ENCODE data around the gene MBLAC1. TPM values are rescaled to one million over a fixed set of nuclear protein-coding genes. Genes with fewer than 3 reads are reported as not detected.

Gene MBLAC1
- total and polyA plus RNA-seq, 2 donors from 2014 or later, result 2.4 to 3.7 TPM

DNA sequence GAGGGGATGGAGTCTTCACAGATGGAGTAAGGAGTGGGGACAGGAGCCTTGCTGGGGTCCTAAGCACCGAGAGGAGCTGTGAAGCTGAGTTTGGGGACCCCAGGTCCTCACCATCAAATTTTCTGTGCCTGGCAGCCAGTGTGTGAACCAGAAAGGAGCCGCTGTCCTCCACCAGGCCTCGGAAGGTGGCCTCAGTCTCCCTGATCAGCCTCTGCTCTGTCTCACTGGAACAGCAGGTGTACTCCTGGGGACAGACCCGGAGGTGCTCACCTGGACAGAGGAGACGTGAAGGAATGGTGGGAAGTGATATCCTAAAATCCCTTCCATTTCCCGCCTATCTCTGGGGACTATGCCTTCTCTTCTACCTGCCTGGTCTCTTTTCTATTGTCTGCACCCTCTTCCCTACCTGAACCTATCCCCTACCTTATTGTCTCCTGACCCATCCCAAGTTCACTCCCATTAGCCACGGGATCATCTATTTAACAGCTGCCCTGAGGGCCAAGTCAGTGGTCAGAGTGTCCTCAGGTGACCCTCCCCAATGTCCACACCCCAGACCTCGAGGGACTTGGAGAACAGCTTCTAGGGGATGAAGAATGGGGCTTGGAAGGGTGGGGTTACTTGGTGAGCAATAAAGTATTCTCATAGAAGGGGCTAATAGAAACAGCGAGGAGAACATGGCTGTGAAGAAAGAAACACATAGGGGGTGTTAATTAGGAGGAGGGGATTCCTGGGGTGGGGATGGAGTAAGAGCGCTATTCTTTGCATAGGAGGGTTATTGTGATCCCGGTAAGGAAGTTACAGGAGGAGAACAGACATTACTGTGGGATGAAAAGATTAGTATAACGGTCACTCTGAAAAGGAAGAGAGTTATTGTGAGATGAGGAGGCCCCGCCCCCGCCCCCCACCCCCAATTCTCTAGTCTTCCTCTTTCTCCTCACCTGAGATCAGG, 49.6 kb downstream of the MBLAC1 start:
- Histone ChIP-seq H3K4me3 (ENCODE audit: low read length in 3 of 3) (peak overlapping the region in 2 of 3 donors; percentile 50 to 53), H3K9me3 (ENCODE audit: control insufficient read depth in 2 of 3, insufficient read depth in 1 of 3, low read length in 3 of 3) (no peaks in the 10 kb centered on the region), H3K36me3 (ENCODE audit: control insufficient read depth in 2 of 3, insufficient read depth in 3 of 3, low read length in 3 of 3) (no peaks in the 10 kb centered on the region), H3K27me3 (ENCODE audit: control insufficient read depth, insufficient read depth, low read length) (no peaks in the 10 kb centered on the region), H3K9ac (ENCODE audit: low read length in 3 of 3) (no peak overlapping the region), H3K27ac (ENCODE audit: low read depth in 2 of 2, low read length in 2 of 2) (no peak overlapping the region), H3K4me1 (ENCODE audit: control insufficient read depth in 2 of 3, insufficient read depth in 2 of 3, low read depth in 1 of 3, low read length in 3 of 3) (peaks cover 0 to 2% (median 0%) of the 10 kb centered on the region in 3 donors)
- intact Hi-C loops (cut with DNase I), result no loop called here
- TF ChIP-seq, protein P1, sequence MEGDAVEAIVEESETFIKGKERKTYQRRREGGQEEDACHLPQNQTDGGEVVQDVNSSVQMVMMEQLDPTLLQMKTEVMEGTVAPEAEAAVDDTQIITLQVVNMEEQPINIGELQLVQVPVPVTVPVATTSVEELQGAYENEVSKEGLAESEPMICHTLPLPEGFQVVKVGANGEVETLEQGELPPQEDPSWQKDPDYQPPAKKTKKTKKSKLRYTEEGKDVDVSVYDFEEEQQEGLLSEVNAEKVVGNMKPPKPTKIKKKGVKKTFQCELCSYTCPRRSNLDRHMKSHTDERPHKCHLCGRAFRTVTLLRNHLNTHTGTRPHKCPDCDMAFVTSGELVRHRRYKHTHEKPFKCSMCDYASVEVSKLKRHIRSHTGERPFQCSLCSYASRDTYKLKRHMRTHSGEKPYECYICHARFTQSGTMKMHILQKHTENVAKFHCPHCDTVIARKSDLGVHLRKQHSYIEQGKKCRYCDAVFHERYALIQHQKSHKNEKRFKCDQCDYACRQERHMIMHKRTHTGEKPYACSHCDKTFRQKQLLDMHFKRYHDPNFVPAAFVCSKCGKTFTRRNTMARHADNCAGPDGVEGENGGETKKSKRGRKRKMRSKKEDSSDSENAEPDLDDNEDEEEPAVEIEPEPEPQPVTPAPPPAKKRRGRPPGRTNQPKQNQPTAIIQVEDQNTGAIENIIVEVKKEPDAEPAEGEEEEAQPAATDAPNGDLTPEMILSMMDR (IDR thresholded peaks at IDR 0.05; ENCODE audit: borderline replicate concordance, extremely low read depth, insufficient read depth), result no peak
- FAIRE-seq (no peak), DNase-seq (peak in 1 of 5 donors; percentile 25)

DNA sequence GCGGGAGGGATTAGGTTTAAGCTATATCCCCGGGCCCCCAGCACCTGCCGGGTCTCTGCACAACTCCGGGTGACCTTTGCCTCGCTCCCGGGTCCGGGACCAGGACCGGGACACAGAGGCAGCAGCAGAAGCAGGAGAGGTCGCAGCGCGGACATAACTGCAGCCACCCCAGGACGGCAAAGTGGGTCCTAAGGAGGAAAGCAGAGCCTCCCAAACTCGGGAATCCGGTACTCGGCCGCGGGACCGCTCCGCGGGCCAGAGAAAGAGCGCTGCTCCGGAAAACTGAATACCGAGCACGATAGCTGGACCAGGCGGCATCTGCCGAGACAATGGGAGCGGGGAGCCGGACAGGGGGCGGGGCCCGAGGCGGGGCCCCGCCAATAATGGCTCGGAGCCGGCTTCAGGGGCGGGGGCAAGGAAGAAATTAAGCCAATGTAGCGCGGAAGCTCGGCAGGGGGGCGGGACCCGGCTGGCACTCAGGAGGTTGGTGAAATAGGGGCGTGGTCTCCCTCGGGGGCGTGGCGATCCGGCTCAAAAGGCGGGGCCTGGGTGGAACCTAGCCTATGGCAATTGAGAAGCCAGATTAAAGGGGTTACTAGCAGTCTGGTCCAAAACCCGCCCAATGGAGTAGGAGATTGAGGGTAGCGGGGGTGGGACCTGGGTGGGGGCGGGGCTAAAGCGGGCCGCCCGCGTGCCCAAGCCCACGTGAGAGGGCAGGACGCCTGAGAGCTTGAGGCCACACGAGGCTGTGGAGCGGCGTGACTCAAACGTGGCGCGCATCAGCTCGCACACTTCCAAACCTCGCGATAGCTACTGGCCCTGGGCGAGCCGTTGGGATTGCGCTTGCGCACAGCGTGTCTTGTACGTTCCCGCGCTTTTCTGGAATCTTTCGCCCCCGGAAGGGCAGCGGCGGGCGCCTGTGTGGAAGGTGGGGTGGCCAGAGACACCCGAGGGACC, 50.6 kb downstream of the MBLAC1 start, which contains the start of the genes GPC2 and STAG3:
Gene GPC2, minus strand, starts transcription at position 337 of the 957 bp plus-strand sequence. Its CDS starts 182 bp downstream, at position 155.
Gene STAG3, plus strand, starts transcription at position 874 of the 957 bp plus-strand sequence. CDS start 2,639 bp downstream, outside the sequence.
- peak within 1 kb of the TSS; percentile 49 to 66 (median 53) for H3K4me3 ChIP-seq (ENCODE audit: low read length in 3 of 3)
- no peak within 1 kb of the TSS for H3K27ac ChIP-seq (ENCODE audit: low read depth in 2 of 2, low read length in 2 of 2)
- H3K9ac ChIP-seq (ENCODE audit: low read length in 3 of 3), result peak within 1 kb of the TSS in 1 of 3 donors; percentile 48
- intact Hi-C loops (cut with DNase I), result no loop called here
- H3K4me1 ChIP-seq (ENCODE audit: control insufficient read depth in 2 of 3, insufficient read depth in 2 of 3, low read depth in 1 of 3, low read length in 3 of 3), result peaks cover 0 to 2% (median 0%) of the 10 kb centered on the region in 3 donors
- H3K36me3 ChIP-seq (ENCODE audit: control insufficient read depth in 2 of 3, insufficient read depth in 3 of 3, low read length in 3 of 3), result no peaks in the 10 kb centered on the region
- peak; percentile 97 to 99 (median 98) for DNase-seq
- no peak for FAIRE-seq
- H3K9me3 ChIP-seq (ENCODE audit: control insufficient read depth in 2 of 3, insufficient read depth in 1 of 3, low read length in 3 of 3), result no peaks in the 10 kb centered on the region
- H3K27me3 ChIP-seq (ENCODE audit: control insufficient read depth, insufficient read depth, low read length), result no peaks in the 10 kb centered on the region
- TF ChIP-seq, protein P1 (IDR thresholded peaks at IDR 0.05; ENCODE audit: borderline replicate concordance, extremely low read depth, insufficient read depth), result no peak

Small RNA genes within 50 kb of the gene (microRNA-seq; reads per million reads assigned to microRNA genes)
- 1,506 reads per million, percentile 82 among the genes with 10 or more reads in this experiment for gene MIR106B
- 439 reads per million, percentile 72 among the genes with 10 or more reads in this experiment for gene MIR25
- not detected for gene MIR4658
- 2,308 reads per million, percentile 85 among the genes with 10 or more reads in this experiment for gene MIR93

Other genes with a start within 250 kb of the MBLAC1 start
- not detected for gene OR2AE1, start 249.9 kb upstream of the MBLAC1 start, total RNA-seq
- gene OR2AE1, start 249.9 kb upstream of the MBLAC1 start, polyA plus RNA-seq (ENCODE audit: insufficient read depth, low read depth, low replicate concordance), result not detected
- gene TRIM4, start 207.4 kb upstream of the MBLAC1 start, total RNA-seq, result 30.9 TPM
- 15.4 TPM for gene TRIM4, start 207.4 kb upstream of the MBLAC1 start, polyA plus RNA-seq (ENCODE audit: insufficient read depth, low read depth, low replicate concordance)
- gene GJC3, start 197.3 kb upstream of the MBLAC1 start, total RNA-seq, result not detected
- 0.73 TPM for gene GJC3, start 197.3 kb upstream of the MBLAC1 start, polyA plus RNA-seq (ENCODE audit: insufficient read depth, low read depth, low replicate concordance)
- 10.0 TPM for gene AZGP1, start 150.9 kb upstream of the MBLAC1 start, total RNA-seq
- gene AZGP1, start 150.9 kb upstream of the MBLAC1 start, polyA plus RNA-seq (ENCODE audit: insufficient read depth, low read depth, low replicate concordance), result 198 TPM
- 76.6 TPM for gene ZKSCAN1, start 111.4 kb upstream of the MBLAC1 start, total RNA-seq
- 7.7 TPM for gene ZKSCAN1, start 111.4 kb upstream of the MBLAC1 start, polyA plus RNA-seq (ENCODE audit: insufficient read depth, low read depth, low replicate concordance)
- gene ZSCAN21, start 77.2 kb upstream of the MBLAC1 start, total RNA-seq, result 12.4 TPM
- 10.8 TPM for gene ZSCAN21, start 77.2 kb upstream of the MBLAC1 start, polyA plus RNA-seq (ENCODE audit: insufficient read depth, low read depth, low replicate concordance)
- gene ZNF3, start 45.2 kb upstream of the MBLAC1 start, total RNA-seq, result 30.8 TPM
- gene ZNF3, start 45.2 kb upstream of the MBLAC1 start, polyA plus RNA-seq (ENCODE audit: insufficient read depth, low read depth, low replicate concordance), result 15.8 TPM
- 89.1 TPM for gene COPS6, start 38.0 kb upstream of the MBLAC1 start, total RNA-seq
- gene COPS6, start 38.0 kb upstream of the MBLAC1 start, polyA plus RNA-seq (ENCODE audit: insufficient read depth, low read depth, low replicate concordance), result 166 TPM
- gene MCM7, start 25.6 kb upstream of the MBLAC1 start, total RNA-seq, result 47.2 TPM
- 21.0 TPM for gene MCM7, start 25.6 kb upstream of the MBLAC1 start, polyA plus RNA-seq (ENCODE audit: insufficient read depth, low read depth, low replicate concordance)
- gene AP4M1, start 25.3 kb upstream of the MBLAC1 start, total RNA-seq, result 22.8 TPM
- 16.4 TPM for gene AP4M1, start 25.3 kb upstream of the MBLAC1 start, polyA plus RNA-seq (ENCODE audit: insufficient read depth, low read depth, low replicate concordance)
- gene TAF6, start 7.6 kb upstream of the MBLAC1 start, total RNA-seq, result 62.7 TPM
- 41.3 TPM for gene TAF6, start 7.6 kb upstream of the MBLAC1 start, polyA plus RNA-seq (ENCODE audit: insufficient read depth, low read depth, low replicate concordance)
- 11.6 TPM for gene CNPY4, start 7.3 kb upstream of the MBLAC1 start, total RNA-seq
- 22.0 TPM for gene CNPY4, start 7.3 kb upstream of the MBLAC1 start, polyA plus RNA-seq (ENCODE audit: insufficient read depth, low read depth, low replicate concordance)
- 122 TPM for gene LAMTOR4, start 22.0 kb downstream of the MBLAC1 start, total RNA-seq
- 470 TPM for gene LAMTOR4, start 22.0 kb downstream of the MBLAC1 start, polyA plus RNA-seq (ENCODE audit: insufficient read depth, low read depth, low replicate concordance)
- gene TRAPPC14, start 31.8 kb downstream of the MBLAC1 start, total RNA-seq, result 27.1 TPM
- gene TRAPPC14, start 31.8 kb downstream of the MBLAC1 start, polyA plus RNA-seq (ENCODE audit: insufficient read depth, low read depth, low replicate concordance), result 14.8 TPM
- gene GAL3ST4, start 41.6 kb downstream of the MBLAC1 start, total RNA-seq, result 3.2 TPM
- 1.2 TPM for gene GAL3ST4, start 41.6 kb downstream of the MBLAC1 start, polyA plus RNA-seq (ENCODE audit: insufficient read depth, low read depth, low replicate concordance)
- 1.8 TPM for gene GPC2, start 50.4 kb downstream of the MBLAC1 start, total RNA-seq
- gene GPC2, start 50.4 kb downstream of the MBLAC1 start, polyA plus RNA-seq (ENCODE audit: insufficient read depth, low read depth, low replicate concordance), result 0.73 TPM
- 3.7 TPM for gene STAG3, start 51.0 kb downstream of the MBLAC1 start, total RNA-seq
- 3.4 TPM for gene STAG3, start 51.0 kb downstream of the MBLAC1 start, polyA plus RNA-seq (ENCODE audit: insufficient read depth, low read depth, low replicate concordance)
- 3.2 TPM for gene PVRIG, start 93.0 kb downstream of the MBLAC1 start, total RNA-seq
- not detected for gene PVRIG, start 93.0 kb downstream of the MBLAC1 start, polyA plus RNA-seq (ENCODE audit: insufficient read depth, low read depth, low replicate concordance)
- not detected for gene SPDYE3, start 180.7 kb downstream of the MBLAC1 start, total RNA-seq
- not detected for gene SPDYE3, start 180.7 kb downstream of the MBLAC1 start, polyA plus RNA-seq (ENCODE audit: insufficient read depth, low read depth, low replicate concordance)
- gene PILRB, start 231.2 kb downstream of the MBLAC1 start, total RNA-seq, result 76.4 TPM
- 45.0 TPM for gene PILRB, start 231.2 kb downstream of the MBLAC1 start, polyA plus RNA-seq (ENCODE audit: insufficient read depth, low read depth, low replicate concordance)
- gene PILRA, start 246.5 kb downstream of the MBLAC1 start, total RNA-seq, result 18.8 TPM
- 15.4 TPM for gene PILRA, start 246.5 kb downstream of the MBLAC1 start, polyA plus RNA-seq (ENCODE audit: insufficient read depth, low read depth, low replicate concordance)